NCI-H1930 (cell line): ENCODE measurements around the gene DEFB127.
"Not testable (repeated sequence)": the region's sequence is repeated elsewhere in the genome, so short reads cannot be mapped to it uniquely, and the experiment has no call there.

Experiments
- DNase-seq, 2 experiments: peaks; one replicate each; lab custom pipeline; 2025; lab: John Stamatoyannopoulos, UW

The DEFB127 gene, protein sequence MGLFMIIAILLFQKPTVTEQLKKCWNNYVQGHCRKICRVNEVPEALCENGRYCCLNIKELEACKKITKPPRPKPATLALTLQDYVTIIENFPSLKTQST

DNA sequence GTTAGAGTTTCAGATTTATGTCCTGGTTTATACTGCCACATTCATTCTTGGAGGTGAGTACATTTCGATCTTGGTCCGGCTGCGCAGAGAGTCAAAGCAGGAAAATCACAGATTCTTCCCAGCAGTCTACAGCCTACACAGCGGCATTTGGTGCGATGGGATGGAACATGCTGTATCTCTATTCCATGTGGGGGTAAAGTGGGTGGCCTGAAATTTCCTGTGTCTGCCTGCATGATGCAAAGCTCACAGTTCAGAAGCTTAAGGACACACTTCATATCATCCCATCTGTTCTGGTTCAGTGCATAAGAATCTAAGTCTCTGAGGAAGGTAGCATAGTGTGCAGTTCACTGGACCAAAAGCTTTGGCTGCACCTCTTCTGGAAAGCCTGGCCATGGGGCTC, at the start of gene DEFB127:
Gene DEFB127 (plus strand): TSS at position 301 of the 400 bp plus-strand sequence. CDS start 91 bp downstream, at position 392.
- DNase-seq = no peak

DNA sequence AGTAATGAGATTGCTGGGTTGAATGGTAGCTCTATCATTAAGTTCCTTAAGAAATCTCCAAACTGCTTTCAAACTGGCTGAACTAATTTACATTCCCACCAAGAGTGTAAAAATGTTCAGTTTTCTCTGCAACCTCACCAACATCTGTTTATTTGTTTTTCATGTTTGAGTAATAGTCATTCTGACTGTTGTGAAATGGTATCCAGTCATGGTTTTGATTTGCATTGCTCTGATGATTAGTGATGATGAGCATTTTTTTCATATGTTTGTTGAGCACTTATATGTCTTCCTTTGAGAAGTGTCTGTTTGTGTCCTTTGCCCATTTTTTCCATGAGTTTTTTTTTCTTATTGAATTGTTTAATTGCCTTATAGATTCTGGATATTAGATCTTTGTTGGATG, 44.9 kb upstream of the DEFB127 start:
- DNase-seq = no peak

DNA sequence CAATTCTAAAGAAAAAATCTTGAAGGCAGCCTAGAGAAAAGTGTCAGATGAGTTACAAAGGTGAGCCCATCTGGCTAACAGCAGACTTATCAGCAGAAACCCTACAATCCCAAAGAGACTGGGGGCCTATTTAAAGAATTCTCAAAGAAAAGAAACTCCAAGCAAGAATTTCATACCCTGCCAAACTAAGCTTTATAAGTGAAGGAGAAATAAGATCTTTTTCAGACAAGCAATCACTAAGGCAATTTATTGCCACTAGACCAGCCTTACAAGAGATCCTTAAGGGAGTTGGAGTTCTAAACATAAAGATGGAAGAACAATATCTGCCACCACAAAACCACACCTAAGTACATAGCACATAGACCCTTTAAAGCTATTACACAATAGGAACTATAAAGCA, 39.7 kb upstream of the DEFB127 start:
- DNase-seq = no peak

DNA sequence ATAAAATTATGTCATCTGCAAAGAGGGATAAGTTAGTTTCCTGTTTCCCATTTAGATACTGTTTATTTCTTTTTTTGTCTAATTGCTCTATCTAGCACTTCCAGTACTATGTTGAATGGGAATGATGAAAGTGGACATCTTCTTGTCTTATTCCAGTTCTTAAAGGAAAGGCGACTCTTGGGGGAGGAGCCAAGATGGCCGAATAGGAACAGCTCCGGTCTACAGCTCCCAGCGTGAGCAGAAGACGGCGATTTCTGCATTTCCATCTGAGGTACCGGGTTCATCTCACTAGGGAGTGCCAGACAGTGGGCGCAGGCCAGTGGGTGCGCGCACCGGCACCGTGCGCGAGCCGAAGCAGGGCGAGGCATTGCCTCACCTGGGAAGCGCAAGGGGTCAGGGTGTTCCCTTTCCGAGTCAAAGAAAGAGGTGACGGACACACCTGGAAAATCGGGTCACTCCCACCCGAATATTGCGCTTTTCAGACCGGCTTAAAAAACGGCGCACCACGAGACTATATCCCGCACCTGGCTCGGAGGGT, 27.4 kb upstream of the DEFB127 start:
- peak in 1 of 2 experiments; percentile 26 for DNase-seq

DNA sequence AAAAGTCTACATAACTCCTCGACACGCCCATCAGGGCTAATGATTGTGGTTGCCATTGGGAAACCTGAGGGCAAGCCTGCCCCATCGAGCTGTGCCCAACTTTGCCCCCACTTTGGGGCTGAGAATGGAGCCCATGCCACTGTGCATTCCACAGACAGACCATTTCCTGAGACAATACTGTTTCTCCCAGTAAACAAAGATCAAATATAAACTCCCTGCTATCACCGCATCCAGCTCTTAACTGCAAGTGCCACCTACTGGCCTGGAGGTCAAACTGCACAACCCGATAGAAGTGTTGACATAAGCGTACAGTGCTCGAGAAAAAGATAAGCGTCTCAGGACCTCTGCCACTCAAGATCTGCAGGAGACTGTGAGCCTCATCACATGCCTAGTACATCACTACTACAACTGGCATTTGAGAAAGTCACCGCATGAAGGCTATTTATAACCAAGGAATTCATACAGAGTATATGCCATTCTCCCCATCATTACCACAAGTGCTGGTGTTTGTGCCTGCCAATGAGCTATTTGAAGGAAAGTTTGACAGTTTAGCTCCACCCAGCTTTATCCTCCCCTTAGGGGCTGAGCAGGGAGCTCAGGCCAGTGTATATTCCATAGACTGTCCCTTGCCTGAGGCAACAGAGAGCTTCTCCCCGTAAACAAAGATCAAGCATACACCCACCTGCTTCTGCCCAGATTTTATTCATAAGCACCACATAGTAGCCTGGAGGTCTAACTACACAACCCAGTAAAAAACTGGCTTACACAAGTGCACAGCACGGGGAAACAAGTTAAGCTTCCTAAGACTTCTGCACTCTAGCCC, 19.4 kb upstream of the DEFB127 start:
- peak; percentile 33 to 73 for DNase-seq

DNA sequence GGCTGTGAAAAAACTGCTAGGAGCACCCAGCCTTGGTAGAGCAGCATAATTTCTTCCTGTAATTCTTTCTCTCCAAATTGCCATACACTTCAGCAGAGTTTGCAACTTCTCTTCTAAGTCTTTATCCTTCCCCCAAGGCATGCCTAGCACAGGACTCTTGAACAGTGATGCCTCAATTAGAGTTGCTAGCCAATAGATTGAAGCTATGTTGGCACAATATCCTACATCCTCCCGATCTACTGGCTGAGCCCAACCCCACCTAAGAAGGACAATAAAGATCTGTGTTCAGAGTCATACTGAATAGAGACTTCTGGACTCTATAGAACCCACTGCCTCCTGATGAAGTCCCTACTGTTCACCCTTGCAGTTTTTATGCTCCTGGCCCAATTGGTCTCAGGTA, 15.0 kb upstream of the DEFB127 start, which contains the start of gene DEFB126:
Gene DEFB126 (plus strand): TSS at position 301 of the 400 bp plus-strand sequence. CDS start 39 bp downstream, at position 340.
- no peak for DNase-seq

DNA sequence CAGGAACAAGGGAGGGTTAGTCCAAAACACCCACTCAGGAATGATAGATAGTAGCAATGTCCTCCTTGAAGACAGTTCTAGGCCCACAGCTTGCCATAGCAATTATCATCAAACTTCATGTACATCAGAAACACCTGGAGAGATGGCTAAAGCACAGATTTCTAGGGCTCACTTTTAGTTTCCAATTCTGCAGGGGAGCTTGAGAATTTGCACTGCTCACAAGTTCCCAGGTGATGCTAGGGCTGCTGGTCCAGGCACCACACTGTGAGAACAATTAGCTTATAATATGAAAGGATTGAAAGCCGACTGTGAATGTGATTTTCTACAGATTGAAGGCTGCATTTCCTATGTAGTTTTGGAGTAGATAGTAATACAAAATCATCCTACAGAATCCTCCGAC, 11.4 kb upstream of the DEFB127 start:
- no peak for DNase-seq

DNA sequence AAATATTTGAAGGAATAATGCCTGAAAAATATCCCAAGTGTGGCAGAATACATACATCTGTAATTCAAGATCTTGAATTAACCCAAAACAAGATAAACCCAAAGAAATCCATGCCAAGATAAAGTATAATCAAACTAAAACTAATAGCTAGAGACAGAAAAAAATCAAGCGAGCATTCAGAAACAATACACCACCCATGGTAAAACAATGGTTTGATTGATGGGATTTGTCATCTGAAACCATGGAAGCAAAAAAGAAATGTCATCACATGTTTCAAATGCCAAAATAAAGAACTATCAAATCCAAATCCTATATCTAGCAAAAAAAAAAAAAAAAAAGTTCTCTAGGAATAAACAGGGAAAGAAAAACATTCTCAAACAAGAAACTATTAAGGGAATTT, 5.1 kb upstream of the DEFB127 start:
- no peak for DNase-seq

DNA sequence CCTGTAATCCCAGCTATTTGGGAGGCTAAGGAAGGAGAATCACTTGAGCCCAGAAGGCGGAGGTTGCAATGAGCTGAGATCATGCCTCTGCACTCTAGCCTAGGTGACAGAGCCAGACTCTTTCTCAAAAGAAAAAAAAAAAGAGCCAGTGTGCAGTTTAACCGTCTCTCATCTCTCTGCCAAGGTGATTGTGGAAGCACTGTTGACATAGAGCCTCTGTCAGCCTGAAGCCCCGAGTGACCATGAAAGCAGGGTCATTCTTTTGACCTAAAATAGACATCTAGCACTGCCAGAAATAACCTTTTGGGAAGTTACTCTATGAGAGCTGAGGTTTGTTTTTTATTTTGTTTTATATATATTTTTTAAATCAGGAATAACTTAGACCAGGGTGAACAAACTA, 7.4 kb downstream of the DEFB127 start:
- no peak for DNase-seq

DNA sequence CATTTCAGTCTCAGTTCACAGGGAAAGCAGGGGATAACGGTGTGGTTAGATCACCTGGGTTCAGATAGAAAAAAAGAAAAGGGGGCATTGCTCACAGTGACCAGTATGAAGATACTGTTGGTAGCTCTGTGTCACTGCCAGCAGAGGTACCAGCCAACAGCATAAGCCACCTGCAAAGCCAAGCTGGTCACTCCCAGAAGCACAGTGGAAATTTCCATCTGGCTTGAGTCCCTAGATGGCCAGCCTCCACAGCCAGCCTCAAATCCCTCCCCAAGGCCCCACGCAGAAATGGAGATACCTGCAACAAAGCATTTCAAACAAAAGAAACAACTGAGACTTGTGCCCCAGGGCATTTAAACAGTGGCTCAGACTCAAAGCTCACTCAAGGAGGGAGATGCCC, 11.6 kb downstream of the DEFB127 start:
- DNase-seq = no peak

DNA sequence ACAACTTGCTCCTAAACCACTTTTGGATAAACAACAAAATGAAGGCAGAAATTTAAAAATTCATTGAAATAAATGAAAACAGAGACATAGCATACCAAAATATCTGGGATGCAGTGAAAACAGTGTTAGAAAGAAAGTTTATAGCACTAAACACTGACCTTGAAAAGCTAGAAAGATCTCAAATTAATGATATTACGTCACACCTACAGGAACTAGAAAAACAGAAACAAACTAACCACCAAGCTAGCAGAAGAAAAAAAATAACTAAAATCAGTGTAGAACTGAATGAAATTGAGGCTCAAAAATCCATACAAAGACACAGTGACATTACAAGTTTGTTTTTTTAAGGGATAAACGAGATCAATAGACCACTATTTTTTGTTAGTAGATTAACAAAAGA, 27.0 kb downstream of the DEFB127 start:
- no peak for DNase-seq

DNA sequence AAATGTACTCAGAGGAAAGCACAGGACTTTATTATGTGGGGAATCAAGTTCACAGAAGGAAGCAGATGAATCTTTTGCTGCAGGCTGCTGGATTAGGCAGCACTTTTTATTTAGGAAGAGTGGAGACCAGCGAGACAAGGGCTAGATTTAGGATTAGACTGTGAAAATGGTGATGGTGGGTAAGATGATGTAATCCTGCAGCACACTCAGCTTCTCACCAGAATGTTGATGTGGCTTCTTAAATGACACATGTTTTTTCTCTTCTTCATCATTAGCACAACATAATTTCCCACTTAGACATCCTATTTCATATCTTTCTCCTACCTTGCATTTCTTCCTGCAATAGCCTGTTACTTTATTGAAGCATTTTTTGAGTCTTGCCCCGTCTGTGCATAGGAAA, 30.5 kb downstream of the DEFB127 start:
- DNase-seq = no peak

DNA sequence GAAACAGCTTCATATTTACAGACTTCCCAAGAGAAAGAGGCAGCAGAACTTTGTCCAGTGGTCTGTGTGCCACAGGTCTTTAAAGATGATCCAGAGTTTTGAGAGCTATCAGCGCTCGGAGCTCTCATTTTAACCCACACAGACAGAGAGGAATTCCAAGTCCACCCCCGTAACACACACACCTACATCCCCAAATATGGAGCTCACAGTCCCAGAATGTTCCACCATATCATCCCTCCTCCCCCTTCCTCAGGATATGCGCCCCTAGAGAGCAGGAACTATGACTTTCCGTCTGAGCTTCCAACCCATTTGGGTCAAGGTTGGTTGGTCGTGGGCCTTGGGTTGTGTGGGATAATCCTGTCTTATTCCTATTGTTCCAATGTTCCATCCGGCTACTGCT, 32.4 kb downstream of the DEFB127 start, which contains the start of gene DEFB128:
Gene DEFB128 (minus strand): TSS at position 101 of the 400 bp plus-strand sequence. CDS start 88 bp downstream, at position 13.
- DNase-seq = no peak

DNA sequence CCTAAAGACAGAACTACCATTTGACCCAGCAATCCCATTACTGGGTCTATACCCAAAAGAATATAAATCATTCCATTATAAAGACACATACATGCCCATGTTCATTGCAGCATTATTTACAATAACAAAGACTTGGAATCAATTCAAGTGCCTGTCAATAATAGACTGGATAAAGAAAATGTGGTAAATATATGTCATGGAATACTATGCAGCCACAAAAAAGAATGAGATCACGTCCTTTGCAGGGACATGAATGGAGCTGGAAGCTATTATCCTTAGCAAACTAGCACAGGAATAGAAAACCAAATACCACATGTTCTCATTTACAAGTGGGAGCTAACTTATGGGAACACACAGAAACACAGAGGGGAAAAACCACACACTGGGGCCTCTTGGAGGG, 41.0 kb downstream of the DEFB127 start:
- DNase-seq = no peak

DNA sequence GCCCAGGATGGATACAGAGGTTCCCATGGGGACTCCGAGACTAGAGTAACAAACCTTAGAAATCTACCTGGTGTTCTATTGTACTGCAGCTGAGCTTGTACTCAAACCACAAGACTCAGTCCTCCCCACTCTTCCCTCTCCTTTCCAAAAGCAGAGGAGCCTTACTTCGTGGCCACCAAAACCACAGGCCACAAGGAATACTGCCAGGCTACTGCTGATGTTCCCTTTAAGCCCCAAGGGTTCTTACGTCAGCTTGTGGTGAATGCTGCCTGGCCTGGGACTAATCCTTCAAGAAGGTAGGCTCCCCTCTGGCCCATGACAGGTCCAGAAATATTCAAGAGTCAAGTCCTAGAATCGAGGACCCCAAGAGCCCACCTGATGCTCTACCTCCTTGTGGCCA, 42.7 kb downstream of the DEFB127 start:
- no peak for DNase-seq

DNA sequence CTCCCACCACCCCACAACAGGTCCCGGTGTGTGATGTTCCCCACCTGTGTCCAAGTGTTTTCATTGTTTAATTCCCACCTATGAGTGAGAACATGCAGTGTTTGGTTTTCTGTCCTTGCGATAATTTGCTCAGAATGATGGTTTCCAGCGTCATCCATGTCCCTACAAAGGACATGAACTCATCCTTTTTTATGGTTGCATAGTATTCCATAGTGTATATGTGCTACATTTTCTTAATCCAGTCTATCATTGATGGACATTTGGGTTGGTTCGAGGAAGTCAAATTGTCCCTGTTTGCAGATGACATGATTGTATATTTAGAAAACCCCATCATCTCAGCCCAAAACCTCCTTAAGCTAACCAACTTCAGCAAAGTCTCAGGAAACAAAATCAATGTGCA, 46.4 kb downstream of the DEFB127 start:
- not testable (repeated sequence) for DNase-seq
